Liver (tissue), 3 donors: ENCODE measurements around the gene KCNQ5.

Source experiments
- CTCF ChIP-seq: fragments of 150-350 bp; IDR thresholded peaks from 2 replicates; pipeline ENCODE4 v1.5.1; 2017; ENCODE audit warnings: improper control_type of control experiment, low read depth, low read length; ENCODE audit not compliant: missing input control
- EGR1 ChIP-seq, 2 donors: IDR thresholded peaks; 2 replicates each; pipeline ENCODE4 v1.6.1; 2016 to 2018; ENCODE audit warnings: antibody characterized with exemption in 2 of 2, low read depth in 2 of 2
- FOXA1 ChIP-seq: IDR thresholded peaks from 2 replicates; pipeline ENCODE4 v1.6.1; 2016; ENCODE audit warnings: antibody characterized with exemption
- GABPA ChIP-seq, 2 donors: IDR thresholded peaks in 1 of 2; conservative IDR thresholded peaks in 1 of 2; 2 replicates each; pipeline ENCODE4 v1.6.1; 2016; ENCODE audit warnings: antibody characterized with exemption in 2 of 2, mild to moderate bottlenecking in 1 of 2, moderate library complexity in 1 of 2
- JUND ChIP-seq, 2 donors: IDR thresholded peaks; 2 replicates each; pipeline ENCODE4 v1.6.1; 2016; ENCODE audit warnings: antibody characterized with exemption in 2 of 2
- MAX ChIP-seq: IDR thresholded peaks from 2 replicates; pipeline ENCODE4 v1.6.1; 2016; ENCODE audit warnings: antibody characterized with exemption
- NR2F2 ChIP-seq: IDR thresholded peaks from 2 replicates; pipeline ENCODE4 v1.6.1; 2016; ENCODE audit warnings: antibody characterized with exemption
- RAD21 ChIP-seq, 2 donors: IDR thresholded peaks; 2 replicates each; pipeline ENCODE4 v1.6.1; 2016; ENCODE audit warnings: antibody characterized with exemption in 2 of 2, mild to moderate bottlenecking in 2 of 2
- REST ChIP-seq: IDR thresholded peaks from 2 replicates; pipeline ENCODE4 v1.6.1; 2016; ENCODE audit warnings: antibody characterized with exemption, mild to moderate bottlenecking
- SP1 ChIP-seq: IDR thresholded peaks from 2 replicates; pipeline ENCODE4 v1.6.1; 2018; ENCODE audit warnings: antibody characterized with exemption, mild to moderate bottlenecking
- TAF1 ChIP-seq: conservative IDR thresholded peaks from 2 replicates; pipeline ENCODE4 v1.6.1; 2016; ENCODE audit warnings: antibody characterized with exemption, mild to moderate bottlenecking
- YY1 ChIP-seq: IDR thresholded peaks from 2 replicates; pipeline ENCODE4 v1.6.1; 2016; ENCODE audit warnings: antibody characterized with exemption, mild to moderate bottlenecking
- ZBTB33 ChIP-seq: IDR thresholded peaks from 2 replicates; pipeline ENCODE4 v1.6.1; 2016; ENCODE audit warnings: antibody characterized with exemption
- donor health status: healthy.
- donor health status: healthy.

DNA sequence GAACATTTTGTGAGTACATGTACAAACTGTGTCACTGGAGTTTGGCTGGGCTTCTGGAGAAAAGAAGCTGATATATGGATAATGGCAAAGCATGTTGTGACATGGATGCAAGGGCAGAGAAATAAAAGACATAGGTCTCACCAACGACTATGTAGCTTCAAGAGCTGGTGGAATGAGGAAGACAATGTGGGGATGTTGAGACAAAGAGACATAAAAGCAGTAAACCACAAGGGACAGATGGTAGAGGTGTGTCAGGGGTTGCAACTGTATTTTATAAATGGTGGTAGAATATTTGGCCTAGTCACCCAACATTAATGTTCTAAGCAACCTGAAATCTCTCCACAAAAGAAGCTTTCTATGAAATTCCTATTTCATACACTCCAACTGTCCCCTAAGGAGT lies 199.0 kb downstream of the KCNQ5 start:
- TF ChIP-seq CTCF (no peak), MAX (no peak), GABPA (IDR thresholded peaks at IDR 0.05 in 1 of 2, conservative IDR thresholded peaks at IDR 0.05 in 1 of 2) (no peak), RAD21 (IDR thresholded peaks at IDR 0.05) (no peak), NR2F2 (no peak), ZBTB33 (no peak), SP1 (no peak), TAF1 (no peak), JUND (IDR thresholded peaks at IDR 0.05) (no peak), REST (no peak), FOXA1 (no peak), YY1 (no peak), EGR1 (IDR thresholded peaks at IDR 0.05; ENCODE audit: low read depth in 2 of 2) (no peak)
